ENCODE data around the gene TMEM182.
A peak's percentile ranks its signal among the peaks of the same experiment; 100 is the strongest.

Gene TMEM182

GRCh38 chr2:102735416-102736109 is 26.3 kb upstream of the TMEM182 start:
- no peaks in the 10 kb centered on the region for H3K27me3 ChIP-seq (ENCODE audit: insufficient read depth, low read length)
- H3K27ac ChIP-seq (ENCODE audit: low read depth, low read length, poor library complexity, severe bottlenecking), result no peak overlapping the region
- peak overlapping the region; percentile 97 for H3K4me2 ChIP-seq (ENCODE audit: low read length)
- peaks cover 32% of the 10 kb centered on the region for H3K4me1 ChIP-seq (ENCODE audit: insufficient read depth, low read length, severe bottlenecking)
- H3K79me2 ChIP-seq (ENCODE audit: insufficient read depth, low read length), result 0 out of 2 replicates have a peak, but pooled peaks cover 17% of the 10 kb centered on the region
- no peak overlapping the region for H2AFZ ChIP-seq (ENCODE audit: low read length)
- peak overlapping the region; percentile 92 for H3K4me3 ChIP-seq (ENCODE audit: low read depth, low read length, poor library complexity, severe bottlenecking)
- peak overlapping the region; percentile 77 for H3K9ac ChIP-seq (ENCODE audit: low read length)
- H4K20me1 ChIP-seq (ENCODE audit: insufficient read depth, low read length), result no peaks in the 10 kb centered on the region
- H3K9me2 ChIP-seq (ENCODE audit: low read depth, low read length), result no peaks in the 10 kb centered on the region
- no peak for TF ChIP-seq EZH2 (IDR thresholded peaks at IDR 0.05; ENCODE audit: borderline replicate concordance, low read length)
- TF ChIP-seq, protein P1, sequence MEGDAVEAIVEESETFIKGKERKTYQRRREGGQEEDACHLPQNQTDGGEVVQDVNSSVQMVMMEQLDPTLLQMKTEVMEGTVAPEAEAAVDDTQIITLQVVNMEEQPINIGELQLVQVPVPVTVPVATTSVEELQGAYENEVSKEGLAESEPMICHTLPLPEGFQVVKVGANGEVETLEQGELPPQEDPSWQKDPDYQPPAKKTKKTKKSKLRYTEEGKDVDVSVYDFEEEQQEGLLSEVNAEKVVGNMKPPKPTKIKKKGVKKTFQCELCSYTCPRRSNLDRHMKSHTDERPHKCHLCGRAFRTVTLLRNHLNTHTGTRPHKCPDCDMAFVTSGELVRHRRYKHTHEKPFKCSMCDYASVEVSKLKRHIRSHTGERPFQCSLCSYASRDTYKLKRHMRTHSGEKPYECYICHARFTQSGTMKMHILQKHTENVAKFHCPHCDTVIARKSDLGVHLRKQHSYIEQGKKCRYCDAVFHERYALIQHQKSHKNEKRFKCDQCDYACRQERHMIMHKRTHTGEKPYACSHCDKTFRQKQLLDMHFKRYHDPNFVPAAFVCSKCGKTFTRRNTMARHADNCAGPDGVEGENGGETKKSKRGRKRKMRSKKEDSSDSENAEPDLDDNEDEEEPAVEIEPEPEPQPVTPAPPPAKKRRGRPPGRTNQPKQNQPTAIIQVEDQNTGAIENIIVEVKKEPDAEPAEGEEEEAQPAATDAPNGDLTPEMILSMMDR (IDR thresholded peaks at IDR 0.05; ENCODE audit: low read length), result no peak
- no peaks in the 10 kb centered on the region for H3K9me3 ChIP-seq (ENCODE audit: low read length)
- no peaks in the 10 kb centered on the region for H3F3A ChIP-seq (ENCODE audit: insufficient read depth, low read length)
- peaks cover 15% of the 10 kb centered on the region for H3K36me3 ChIP-seq (ENCODE audit: insufficient read depth, low read length)

- H3K4me1 ChIP-seq (ENCODE audit: insufficient read depth, low read length, severe bottlenecking), result peaks cover 32% of the 10 kb centered on the region
- peak overlapping the region; percentile 97 for H3K4me2 ChIP-seq (ENCODE audit: low read length)
- no peaks in the 10 kb centered on the region for H4K20me1 ChIP-seq (ENCODE audit: insufficient read depth, low read length)
- H3K9me3 ChIP-seq (ENCODE audit: low read length), result no peaks in the 10 kb centered on the region
- TF ChIP-seq, protein P1 (IDR thresholded peaks at IDR 0.05; ENCODE audit: low read length), result no peak
- TF ChIP-seq EZH2 (IDR thresholded peaks at IDR 0.05; ENCODE audit: borderline replicate concordance, low read length), result no peak
- no peaks in the 10 kb centered on the region for H3K9me2 ChIP-seq (ENCODE audit: low read depth, low read length)
- peak overlapping the region; percentile 92 for H3K4me3 ChIP-seq (ENCODE audit: low read depth, low read length, poor library complexity, severe bottlenecking)
- no peak overlapping the region for H3K27ac ChIP-seq (ENCODE audit: low read depth, low read length, poor library complexity, severe bottlenecking)
- no peaks in the 10 kb centered on the region for H3K27me3 ChIP-seq (ENCODE audit: insufficient read depth, low read length)
- H3F3A ChIP-seq (ENCODE audit: insufficient read depth, low read length), result no peaks in the 10 kb centered on the region
- H3K36me3 ChIP-seq (ENCODE audit: insufficient read depth, low read length), result peaks cover 10% of the 10 kb centered on the region
- H2AFZ ChIP-seq (ENCODE audit: low read length), result no peak overlapping the region
- H3K79me2 ChIP-seq (ENCODE audit: insufficient read depth, low read length), result 0 out of 2 replicates have a peak, but pooled peaks cover 17% of the 10 kb centered on the region
- peak overlapping the region; percentile 77 for H3K9ac ChIP-seq (ENCODE audit: low read length)
These were observed 25.8 kb upstream of the TMEM182 start for GRCh38 chr2:102736110-102736409.

DNA sequence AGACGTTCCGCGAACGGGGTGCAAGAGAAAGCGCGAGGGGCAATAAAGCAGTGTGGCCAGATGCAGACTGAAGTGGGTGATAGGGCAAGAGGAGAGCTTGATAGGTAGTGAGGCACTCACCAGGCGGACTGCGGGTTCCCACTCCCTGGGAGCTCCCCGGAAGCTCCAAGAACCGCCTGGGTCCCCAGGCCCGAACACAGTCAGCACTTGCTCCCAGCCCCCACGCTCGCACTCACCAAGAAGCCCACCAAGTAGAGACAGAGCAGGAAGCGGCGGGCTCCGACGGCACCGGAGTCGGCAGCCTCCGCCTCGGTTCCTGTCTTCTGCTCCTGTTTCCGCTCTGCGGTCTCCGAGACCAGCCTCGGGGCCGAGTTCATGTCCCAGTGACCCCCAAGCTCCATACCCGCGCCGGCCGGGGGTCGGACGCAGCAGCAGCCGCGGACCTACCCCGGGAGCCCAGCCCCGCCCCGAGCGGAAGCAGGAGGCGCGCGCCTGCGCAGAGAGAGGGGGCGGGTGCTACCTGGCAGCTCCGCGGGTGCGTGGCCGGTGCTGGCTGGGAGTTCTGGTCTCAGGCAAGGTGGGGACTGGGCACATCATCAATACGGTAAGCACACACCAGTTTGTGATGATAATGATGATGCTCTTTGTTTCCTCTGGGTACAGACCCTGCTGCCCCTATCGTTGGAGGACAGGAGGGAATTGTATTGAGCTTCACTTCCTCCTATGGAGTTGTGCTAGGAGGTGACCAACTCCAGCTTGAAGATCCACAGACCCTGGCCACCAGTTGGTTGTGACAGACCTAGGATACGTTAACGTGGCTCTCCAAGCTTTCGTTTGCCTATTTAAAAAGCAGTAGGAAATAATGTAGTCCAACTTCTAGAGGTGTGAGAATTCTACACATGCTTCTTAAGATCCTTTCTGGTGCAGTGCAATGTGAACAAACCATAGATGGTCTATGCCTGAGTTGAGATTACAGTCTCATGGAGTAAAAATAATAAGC is 25.1 kb upstream of the TMEM182 start:
- peak overlapping the region; percentile 92 for H3K4me3 ChIP-seq (ENCODE audit: low read depth, low read length, poor library complexity, severe bottlenecking)
- H3K4me2 ChIP-seq (ENCODE audit: low read length), result peak overlapping the region; percentile 97
- peak overlapping the region; percentile 70 for H2AFZ ChIP-seq (ENCODE audit: low read length)
- H3K79me2 ChIP-seq (ENCODE audit: insufficient read depth, low read length), result 0 out of 2 replicates have a peak, but pooled peaks cover 17% of the 10 kb centered on the region
- H3K9me2 ChIP-seq (ENCODE audit: low read depth, low read length), result no peaks in the 10 kb centered on the region
- no peak for TF ChIP-seq EZH2 (IDR thresholded peaks at IDR 0.05; ENCODE audit: borderline replicate concordance, low read length)
- TF ChIP-seq, protein P1 (IDR thresholded peaks at IDR 0.05; ENCODE audit: low read length), result no peak
- peaks cover 5% of the 10 kb centered on the region for H3K36me3 ChIP-seq (ENCODE audit: insufficient read depth, low read length)
- no peaks in the 10 kb centered on the region for H3K9me3 ChIP-seq (ENCODE audit: low read length)
- H3K27ac ChIP-seq (ENCODE audit: low read depth, low read length, poor library complexity, severe bottlenecking), result no peak overlapping the region
- peaks cover 32% of the 10 kb centered on the region for H3K4me1 ChIP-seq (ENCODE audit: insufficient read depth, low read length, severe bottlenecking)
- no peaks in the 10 kb centered on the region for H4K20me1 ChIP-seq (ENCODE audit: insufficient read depth, low read length)
- H3K27me3 ChIP-seq (ENCODE audit: insufficient read depth, low read length), result no peaks in the 10 kb centered on the region
- no peaks in the 10 kb centered on the region for H3F3A ChIP-seq (ENCODE audit: insufficient read depth, low read length)
- H3K9ac ChIP-seq (ENCODE audit: low read length), result peak overlapping the region; percentile 77

Measured in OCI-LY1 (cell line).